Stimulated activated naive B cell treated with anti-CD40 and anti-IgM and Interleukin-4, amounts not matched to agents 10 μg/mL and 1 μg/mL and 100 μg/mL, for 72 hours (primary cell): ENCODE data around the gene RASGEF1C.

Experiments
- ATAC-seq, 2 donors: fragments of 150-1000 bp; cut with Tn5 transposase; replicated peaks; 2 replicates each; pipeline ENCODE4 v1.10.0; 2021; ENCODE audit warnings: moderate library complexity in 1 of 2
- DNase-seq: peaks from one replicate; pipeline ENCODE4 v3.0.0; 2021
- H3K27ac Mint-ChIP-seq: one replicate; pipeline ENCODE4 v1.8.0; 2022; ENCODE audit warnings: mild to moderate bottlenecking, mixed read lengths
- H3K27me3 Mint-ChIP-seq, 2 donors: one replicate each; pipeline ENCODE4 v1.8.0; 2022; ENCODE audit warnings: mixed read lengths in 2 of 2
- H3K36me3 Mint-ChIP-seq, 2 donors: one replicate each; pipeline ENCODE4 v1.8.0; 2022; ENCODE audit warnings: mixed read lengths in 2 of 2, mild to moderate bottlenecking in 1 of 2
- H3K4me1 Mint-ChIP-seq, 2 donors: one replicate each; pipeline ENCODE4 v1.8.0; 2022; ENCODE audit warnings: mixed read lengths in 2 of 2, mild to moderate bottlenecking in 1 of 2
- H3K4me3 Mint-ChIP-seq, 2 donors: one replicate each; pipeline ENCODE4 v1.8.0; 2022; ENCODE audit warnings: mild to moderate bottlenecking in 2 of 2, mixed read lengths in 2 of 2, moderate library complexity in 1 of 2
- H3K9me3 Mint-ChIP-seq, 2 donors: one replicate each; pipeline ENCODE4 v1.8.0; 2022; ENCODE audit warnings: mixed read lengths in 2 of 2, mild to moderate bottlenecking in 1 of 2

RASGEF1C gene

DNA sequence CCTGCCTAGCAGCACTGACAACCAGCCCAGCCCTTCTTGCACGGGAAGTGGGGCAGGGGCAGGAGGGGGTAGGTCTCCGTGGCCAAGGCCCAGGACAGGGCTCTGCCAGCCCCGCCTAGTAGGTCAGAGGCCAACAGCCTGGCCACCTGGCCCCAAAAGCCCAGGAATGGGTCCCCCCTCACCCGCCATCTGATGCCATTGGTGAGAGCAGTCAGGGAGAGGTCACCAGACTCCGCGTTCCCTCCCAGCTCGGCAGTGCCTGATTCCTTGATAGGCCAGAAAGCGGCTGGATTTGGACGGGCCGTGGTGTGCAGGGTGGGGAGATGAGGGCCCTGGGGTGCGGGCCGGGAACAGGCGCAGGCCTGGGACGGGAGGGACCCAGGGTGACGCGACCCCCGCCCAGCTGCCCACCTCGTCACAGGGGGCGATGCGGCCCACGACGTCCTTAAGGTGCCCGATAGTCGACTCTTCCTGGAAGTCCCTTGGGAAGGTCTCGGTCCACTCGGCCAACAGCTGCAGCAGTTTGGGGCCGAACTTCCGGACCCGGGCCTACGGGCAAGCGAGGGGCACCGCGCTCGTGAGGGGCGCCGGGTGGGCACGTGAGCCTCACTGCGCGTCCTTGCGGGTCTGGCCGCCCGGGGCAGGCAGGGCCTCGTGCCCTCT, 72.9 kb downstream of the RASGEF1C start:
- Mint-ChIP-seq H3K27ac (no peak overlapping the region), H3K4me1 (peaks cover 3 to 7% of the 10 kb centered on the region in 2 donors), H3K9me3 (peaks cover 0 to 3% of the 10 kb centered on the region in 2 donors), H3K27me3 (peaks cover 15 to 44% of the 10 kb centered on the region in 2 donors), H3K4me3 (no peak overlapping the region), H3K36me3 (no peaks in the 10 kb centered on the region)
- ATAC-seq (no peak), DNase-seq (no peak)

DNA sequence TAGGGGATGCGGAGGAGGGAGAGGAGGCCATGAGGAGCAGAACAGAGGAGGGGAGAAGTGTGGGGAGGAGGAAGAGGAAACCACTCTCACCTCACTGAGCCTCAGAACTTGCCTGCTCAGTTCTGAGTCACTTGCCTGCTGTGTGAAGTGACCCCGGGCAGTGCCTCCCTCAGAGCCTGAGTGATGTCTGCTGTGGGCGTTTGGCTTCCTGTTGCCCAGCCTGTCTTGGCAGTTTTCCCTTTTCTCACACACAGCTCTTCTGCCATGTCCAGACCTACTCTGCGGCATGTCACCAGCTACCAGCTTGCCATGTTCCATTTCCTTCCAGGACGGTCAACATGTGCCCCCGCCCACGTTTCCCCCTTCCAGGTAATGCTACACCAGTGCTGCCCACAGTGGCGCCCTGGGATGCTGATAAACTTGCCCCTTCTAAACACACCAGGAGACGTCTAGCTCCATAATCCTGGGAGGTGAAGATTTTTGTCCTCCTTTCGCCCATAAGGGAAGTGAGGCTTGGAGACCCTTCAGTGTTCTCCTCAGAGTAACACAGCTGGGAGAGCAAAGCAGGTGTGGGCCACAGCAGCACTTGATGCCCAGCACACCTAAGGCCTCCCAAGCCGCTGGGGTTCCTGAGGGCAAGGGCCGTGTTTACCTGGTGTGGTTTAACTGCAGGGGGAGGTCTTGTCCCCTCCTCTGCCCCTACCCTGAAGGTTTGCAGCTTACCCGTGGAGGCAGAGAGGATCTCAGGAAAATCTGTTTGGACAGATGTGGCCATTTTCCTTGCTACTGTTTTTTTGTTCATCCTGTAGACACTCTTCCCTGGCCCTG, 73.7 kb downstream of the RASGEF1C start:
- Mint-ChIP-seq H3K9me3 (peaks cover 0 to 3% of the 10 kb centered on the region in 2 donors), H3K27ac (no peak overlapping the region), H3K4me3 (no peak overlapping the region), H3K27me3 (peaks cover 15 to 39% of the 10 kb centered on the region in 2 donors), H3K4me1 (peaks cover 3 to 7% of the 10 kb centered on the region in 2 donors), H3K36me3 (no peaks in the 10 kb centered on the region)
- DNase-seq: no peak
- ATAC-seq: peak; percentile 71 to 84

DNA sequence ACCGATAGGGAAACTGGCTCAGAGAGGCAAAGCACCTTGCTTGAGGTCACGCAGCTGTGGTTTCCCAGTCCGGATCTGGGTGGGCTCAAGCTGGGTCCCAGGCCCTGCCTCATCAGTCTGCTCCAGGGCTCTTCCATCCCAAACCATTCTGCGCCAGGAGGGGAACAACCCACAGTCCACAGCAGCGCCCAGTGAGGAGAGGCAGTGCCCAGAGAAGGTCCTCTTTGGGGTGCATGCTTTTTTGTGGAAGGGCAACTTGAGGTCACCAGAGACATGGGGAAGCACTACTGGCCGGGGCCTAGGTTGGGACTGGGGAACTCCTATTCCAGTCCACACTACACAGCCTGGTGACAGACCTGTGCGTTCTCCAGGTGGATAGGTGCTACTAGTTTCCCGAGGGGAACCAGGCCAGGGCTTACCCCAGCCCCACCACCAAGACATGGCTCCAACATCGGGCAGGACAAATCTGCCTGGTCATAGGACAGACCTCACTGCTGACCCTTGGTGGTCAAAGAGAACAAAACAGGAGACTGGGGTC, 75.0 kb downstream of the RASGEF1C start:
- no peak overlapping the region for H3K27ac Mint-ChIP-seq
- H3K9me3 Mint-ChIP-seq: peaks cover 0 to 3% of the 10 kb centered on the region in 2 donors
- peaks cover 10 to 35% of the 10 kb centered on the region in 2 donors for H3K27me3 Mint-ChIP-seq
- no peak for DNase-seq
- no peaks in the 10 kb centered on the region for H3K36me3 Mint-ChIP-seq
- peaks cover 3 to 7% of the 10 kb centered on the region in 2 donors for H3K4me1 Mint-ChIP-seq
- ATAC-seq: no peak
- no peak overlapping the region for H3K4me3 Mint-ChIP-seq

DNA sequence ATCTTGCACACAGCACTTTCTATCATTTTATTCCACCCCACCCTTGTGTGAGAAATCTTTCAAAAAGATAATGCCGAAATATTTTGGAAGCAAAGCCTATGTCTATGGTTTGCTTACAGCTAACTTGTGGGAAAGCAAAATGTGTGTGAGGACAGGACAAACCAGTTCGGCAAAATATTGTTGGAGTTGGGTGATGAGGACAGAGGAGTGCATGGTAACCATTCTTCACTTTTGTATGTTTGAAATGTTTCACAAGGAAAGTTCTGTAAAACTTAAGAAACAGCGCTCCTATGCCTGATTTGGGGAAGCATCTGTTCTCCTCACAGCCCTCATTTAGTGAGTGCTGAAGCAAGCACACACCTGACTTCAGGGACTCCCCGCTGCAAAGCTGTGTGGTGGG, 75.5 kb downstream of the RASGEF1C start:
- Mint-ChIP-seq H3K27me3 (peaks cover 6 to 30% of the 10 kb centered on the region in 2 donors), H3K4me3 (no peak overlapping the region), H3K27ac (no peak overlapping the region), H3K36me3 (no peaks in the 10 kb centered on the region), H3K9me3 (peaks cover 0 to 3% of the 10 kb centered on the region in 2 donors), H3K4me1 (peaks cover 3 to 7% of the 10 kb centered on the region in 2 donors)
- ATAC-seq (no peak), DNase-seq (no peak)

DNA sequence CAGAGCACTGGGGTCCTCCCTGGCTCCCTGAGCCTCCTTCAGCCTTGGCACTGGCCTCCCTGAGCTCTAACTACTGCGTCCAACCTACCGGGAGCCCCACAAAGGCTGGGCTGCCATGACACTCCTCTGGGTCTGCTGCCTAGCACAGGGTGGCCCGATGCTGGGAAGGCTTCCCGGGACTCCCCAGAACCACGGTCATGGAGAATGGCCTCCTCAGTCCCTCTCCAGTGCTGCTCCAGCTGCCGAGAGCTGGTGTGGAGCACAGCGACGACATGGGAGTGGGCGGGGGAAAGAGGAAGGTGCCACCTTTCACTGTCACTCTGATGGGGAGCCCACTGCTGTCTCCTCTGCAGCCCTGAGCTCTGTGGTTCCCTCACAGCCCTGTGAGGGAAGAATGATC, 76.0 kb downstream of the RASGEF1C start:
- DNase-seq: no peak
- Mint-ChIP-seq H3K9me3 (peaks cover 0 to 3% of the 10 kb centered on the region in 2 donors), H3K4me1 (peaks cover 3 to 7% of the 10 kb centered on the region in 2 donors), H3K36me3 (no peaks in the 10 kb centered on the region), H3K27ac (no peak overlapping the region), H3K27me3 (peaks cover 6 to 28% of the 10 kb centered on the region in 2 donors), H3K4me3 (no peak overlapping the region)
- no peak for ATAC-seq

DNA sequence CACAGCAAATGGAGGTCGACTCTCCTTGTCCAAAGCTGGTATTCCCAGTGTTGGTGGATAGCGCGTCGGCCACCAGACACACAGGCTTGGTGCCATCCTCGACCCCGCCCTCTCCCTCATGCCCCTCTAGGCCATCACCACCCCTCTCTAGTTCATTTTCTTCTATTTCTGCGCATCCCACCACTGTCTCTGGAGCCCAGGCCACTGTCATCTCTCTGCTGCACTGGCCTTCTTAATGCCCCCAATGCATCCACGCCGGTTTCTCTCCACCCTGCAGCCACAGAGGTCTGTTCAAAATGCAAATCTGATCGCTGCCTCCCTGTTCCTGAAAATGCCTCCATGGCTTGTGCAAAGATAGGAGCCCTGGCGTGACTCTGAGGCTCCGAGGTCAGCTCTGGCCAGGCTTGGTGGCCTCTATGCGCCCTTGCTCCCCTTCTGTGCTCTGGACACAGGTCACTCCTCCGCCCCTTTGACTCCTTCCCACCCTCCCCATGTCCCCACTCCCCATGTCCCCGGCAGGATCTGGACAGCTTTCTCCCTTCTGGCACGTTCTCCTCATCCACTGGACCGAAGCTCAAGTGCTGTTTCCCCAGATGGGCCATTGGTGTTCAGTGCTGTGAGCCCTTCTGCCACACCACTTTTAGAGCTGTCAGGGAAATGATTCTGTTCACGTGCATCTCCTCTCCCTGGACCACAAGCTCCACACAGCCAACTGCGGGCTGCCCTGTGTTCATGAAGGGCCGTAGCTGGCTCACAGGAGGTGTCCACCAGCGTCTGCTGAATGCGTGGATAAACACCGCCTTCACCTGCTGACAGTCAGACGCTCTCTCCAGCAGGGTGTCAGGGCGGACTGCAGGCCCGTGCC, 77.9 kb downstream of the RASGEF1C start:
- ATAC-seq (no peak), DNase-seq (no peak)
- H3K27ac Mint-ChIP-seq: no peak overlapping the region
- peaks cover 0 to 23% of the 10 kb centered on the region in 2 donors for H3K27me3 Mint-ChIP-seq
- H3K36me3 Mint-ChIP-seq: no peaks in the 10 kb centered on the region
- H3K4me1 Mint-ChIP-seq: peaks cover 3 to 7% of the 10 kb centered on the region in 2 donors
- H3K9me3 Mint-ChIP-seq: no peaks in the 10 kb centered on the region
- H3K4me3 Mint-ChIP-seq: no peak overlapping the region

DNA sequence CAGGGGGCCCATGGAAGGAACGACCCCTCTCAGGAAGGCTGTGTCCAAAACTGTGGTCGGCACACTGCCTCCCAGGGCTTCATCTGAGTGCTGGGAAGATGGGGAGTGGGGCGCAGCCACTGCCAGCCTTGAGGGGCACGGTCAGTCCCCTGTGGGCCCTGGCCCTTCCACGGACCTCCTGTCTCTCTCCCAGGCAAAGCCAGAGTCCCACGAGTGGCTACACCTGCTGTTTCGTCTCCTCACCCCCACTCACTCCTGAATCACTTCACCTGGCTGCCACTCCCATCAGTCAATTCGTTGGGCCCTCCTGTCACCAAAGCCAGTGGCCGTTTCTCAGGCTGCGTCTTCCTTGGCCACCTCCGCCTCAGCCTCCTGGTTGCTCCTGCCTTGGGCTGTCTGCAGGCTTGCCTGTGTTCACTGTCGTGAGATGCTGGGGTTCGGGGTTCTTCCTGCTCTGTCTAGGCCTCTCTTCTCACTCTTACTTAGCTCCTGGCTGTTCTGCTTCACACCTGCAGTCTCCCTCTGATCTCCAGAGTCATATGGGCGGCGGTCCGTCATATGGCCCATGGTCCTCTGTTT, 78.6 kb downstream of the RASGEF1C start:
- no peak for ATAC-seq
- H3K4me1 Mint-ChIP-seq: peaks cover 2 to 5% of the 10 kb centered on the region in 2 donors
- H3K27me3 Mint-ChIP-seq: peaks cover 0 to 17% of the 10 kb centered on the region in 2 donors
- DNase-seq: no peak
- H3K9me3 Mint-ChIP-seq: no peaks in the 10 kb centered on the region
- H3K4me3 Mint-ChIP-seq: no peak overlapping the region
- no peak overlapping the region for H3K27ac Mint-ChIP-seq
- H3K36me3 Mint-ChIP-seq: no peaks in the 10 kb centered on the region

DNA sequence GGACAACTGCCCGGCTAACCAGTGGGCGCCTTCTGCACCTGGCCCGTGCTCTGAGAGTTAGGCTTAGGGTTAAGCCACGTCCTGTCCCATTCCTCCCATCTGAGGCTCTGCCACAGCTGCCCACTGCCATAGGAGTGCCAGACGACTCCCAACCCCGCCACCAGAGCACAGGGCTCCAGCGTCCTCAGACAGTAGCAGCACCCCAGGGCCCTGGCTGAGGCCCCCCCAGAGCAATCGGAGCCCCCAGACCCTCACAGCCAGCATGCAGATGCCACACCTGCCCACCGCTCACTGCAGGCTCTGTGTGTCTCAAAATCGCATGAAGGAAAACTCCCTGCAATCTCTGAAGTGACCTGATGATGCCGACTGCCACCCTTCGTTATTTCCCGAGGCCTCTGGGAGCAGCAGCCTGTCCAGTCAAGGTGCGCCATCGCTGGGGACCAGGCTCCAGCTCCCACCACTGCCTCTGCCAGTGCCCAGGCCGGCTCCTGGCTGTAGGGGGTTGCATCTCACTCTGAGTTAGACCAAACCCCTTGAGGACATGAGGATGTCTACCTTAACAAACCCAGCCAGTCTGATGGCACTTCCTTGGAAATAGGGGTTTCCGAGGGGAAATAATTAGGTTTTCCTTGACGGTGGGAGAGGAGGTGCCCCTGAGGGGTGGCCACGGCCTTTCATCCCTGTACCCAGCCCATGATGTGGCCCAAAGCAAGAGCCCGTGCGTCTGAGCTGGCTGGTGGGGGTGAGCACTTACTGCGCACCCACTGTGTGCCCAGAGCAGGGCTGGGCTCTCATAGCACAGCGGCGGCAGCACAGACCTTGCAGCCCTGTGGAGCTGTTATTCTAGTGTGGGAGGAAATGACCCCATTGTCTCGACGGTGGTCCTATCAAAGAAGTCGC, 79.5 kb downstream of the RASGEF1C start:
- no peak overlapping the region for H3K27ac Mint-ChIP-seq
- peaks cover 0 to 8% of the 10 kb centered on the region in 2 donors for H3K27me3 Mint-ChIP-seq
- no peaks in the 10 kb centered on the region for H3K9me3 Mint-ChIP-seq
- DNase-seq: no peak
- no peak overlapping the region for H3K4me3 Mint-ChIP-seq
- ATAC-seq: no peak
- no peaks in the 10 kb centered on the region for H3K4me1 Mint-ChIP-seq
- no peaks in the 10 kb centered on the region for H3K36me3 Mint-ChIP-seq

DNA sequence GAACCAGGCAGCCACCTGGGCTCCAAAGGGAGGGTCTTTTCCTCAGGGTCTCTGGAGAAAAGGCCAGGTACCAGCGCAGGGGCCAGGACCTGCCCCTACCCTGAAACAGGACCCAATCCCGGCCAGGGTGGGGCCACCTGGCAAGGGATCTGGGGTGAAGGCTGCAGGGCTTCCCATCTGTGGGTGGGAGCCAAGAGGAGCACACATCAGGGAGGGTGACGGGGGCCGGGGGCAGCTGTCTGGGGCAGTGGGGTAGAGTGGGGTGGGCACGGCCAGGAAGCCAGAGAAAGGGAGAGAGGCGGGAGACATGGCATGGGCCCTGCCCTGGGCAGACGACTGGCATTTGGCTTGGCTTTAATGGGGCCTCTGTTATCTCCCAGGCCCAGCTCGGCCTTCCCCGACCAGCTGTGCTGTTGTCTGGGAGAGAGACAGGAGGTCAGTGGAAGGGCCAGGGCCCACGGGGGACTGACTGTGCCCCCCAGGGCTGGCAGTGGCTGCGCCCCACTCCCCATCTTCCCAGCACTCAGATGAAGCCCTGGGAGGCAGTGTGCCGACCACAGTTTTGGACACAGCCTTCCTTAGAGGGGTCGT, 80.2 kb downstream of the RASGEF1C start:
- H3K9me3 Mint-ChIP-seq: no peaks in the 10 kb centered on the region
- H3K4me3 Mint-ChIP-seq: no peak overlapping the region
- no peaks in the 10 kb centered on the region for H3K36me3 Mint-ChIP-seq
- peaks cover 0 to 8% of the 10 kb centered on the region in 2 donors for H3K27me3 Mint-ChIP-seq
- H3K4me1 Mint-ChIP-seq: no peaks in the 10 kb centered on the region
- ATAC-seq (no peak), DNase-seq (no peak)
- H3K27ac Mint-ChIP-seq: no peak overlapping the region

DNA sequence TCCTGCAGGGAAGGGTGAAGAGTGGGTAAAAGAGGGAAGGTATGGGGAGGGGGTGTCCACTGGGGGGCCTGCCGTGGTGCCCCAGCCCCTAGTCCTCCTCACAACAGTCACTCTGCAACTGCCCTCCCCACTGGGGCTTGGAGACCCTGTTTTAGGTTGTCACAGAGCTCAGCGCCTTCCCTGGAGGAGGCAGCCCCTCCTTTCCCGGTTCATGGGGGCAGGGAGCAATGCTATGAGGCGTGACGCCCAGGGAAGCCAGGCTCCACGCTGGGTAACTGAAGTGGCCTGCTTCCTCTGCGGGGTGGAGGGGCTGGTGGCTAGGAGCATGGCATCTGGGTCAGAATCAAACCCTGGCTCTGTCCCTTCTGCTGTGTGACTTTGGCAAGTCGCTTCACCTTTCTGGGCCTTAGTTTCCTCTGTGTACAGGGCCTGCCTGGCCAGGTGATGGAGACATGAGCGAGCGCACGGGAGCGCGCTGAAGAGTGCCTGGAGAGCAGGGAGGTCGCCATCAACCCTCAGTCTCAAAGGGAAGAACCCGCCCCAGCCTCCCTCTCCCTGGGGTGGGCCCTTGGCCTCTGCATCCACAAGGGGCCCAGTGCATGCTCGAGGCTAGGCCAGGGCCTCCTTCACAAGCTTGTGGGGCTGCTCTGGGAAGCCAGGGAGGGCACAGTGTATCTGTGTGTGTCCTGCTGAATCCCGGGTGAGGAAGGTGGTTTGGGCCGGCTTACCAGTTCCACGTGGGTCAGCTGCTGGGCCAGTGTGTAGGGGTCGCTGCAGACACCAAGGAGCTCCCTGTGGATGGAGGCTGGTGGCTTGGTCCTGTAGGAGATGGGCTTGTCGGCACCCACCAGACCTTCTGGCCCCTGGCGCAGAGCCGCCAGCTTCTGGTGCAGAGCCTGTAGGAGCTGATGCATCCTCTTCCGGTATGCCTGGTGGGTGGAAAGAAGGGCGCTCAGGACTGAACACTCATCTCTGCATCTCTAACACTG, 81.0 kb downstream of the RASGEF1C start:
- DNase-seq: no peak
- no peaks in the 10 kb centered on the region for H3K9me3 Mint-ChIP-seq
- no peaks in the 10 kb centered on the region for H3K4me1 Mint-ChIP-seq
- no peak overlapping the region for H3K4me3 Mint-ChIP-seq
- H3K36me3 Mint-ChIP-seq: no peaks in the 10 kb centered on the region
- H3K27ac Mint-ChIP-seq: no peak overlapping the region
- peaks cover 0 to 10% of the 10 kb centered on the region in 2 donors for H3K27me3 Mint-ChIP-seq
- no peak for ATAC-seq

DNA sequence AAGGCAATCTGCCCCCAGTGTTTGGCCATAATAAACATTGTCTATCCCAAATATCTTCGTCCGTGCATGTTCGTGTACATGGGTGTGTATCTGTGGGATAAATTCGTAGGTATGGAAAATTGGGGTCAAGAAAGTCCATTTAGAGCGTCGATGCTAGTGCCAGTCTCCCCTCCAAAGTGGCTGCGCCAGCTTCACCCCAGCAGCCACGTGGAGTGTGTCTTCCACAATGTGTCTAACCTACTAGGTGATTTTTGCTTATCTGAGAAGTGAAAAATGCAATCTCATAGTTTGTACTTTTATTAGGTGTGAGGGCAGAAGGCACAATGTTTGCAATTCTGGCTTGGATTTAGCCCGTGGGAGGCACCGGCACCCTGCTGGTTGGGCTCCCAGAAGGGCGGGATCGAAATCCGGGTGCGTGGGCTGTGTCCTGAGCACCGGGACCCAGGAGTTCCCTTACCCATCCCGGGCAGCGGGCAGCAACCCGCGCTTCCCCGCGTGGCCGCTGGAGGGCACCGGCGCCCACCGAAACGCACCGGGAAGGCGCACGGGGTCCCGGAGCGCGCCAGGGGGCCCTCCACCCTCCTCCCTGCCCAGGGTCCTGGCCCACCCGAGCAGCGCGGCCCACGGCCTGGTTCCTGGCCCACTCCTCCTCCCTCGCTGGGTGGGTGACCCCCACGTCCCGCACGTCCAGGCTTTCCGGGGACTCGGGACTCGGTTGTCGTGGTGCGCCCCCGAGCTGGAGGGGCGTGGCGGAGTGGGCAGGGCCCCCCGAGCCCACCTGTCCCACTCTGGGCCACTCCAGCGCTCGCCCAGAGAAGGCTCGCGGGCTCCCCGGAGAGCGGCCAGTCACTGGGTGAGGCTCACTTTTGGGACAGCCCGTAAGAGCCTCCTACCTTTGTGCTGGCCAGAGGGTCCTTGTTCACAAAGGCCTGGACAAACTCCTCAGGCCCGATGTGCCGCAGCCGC, 82.0 kb downstream of the RASGEF1C start:
- no peaks in the 10 kb centered on the region for H3K9me3 Mint-ChIP-seq
- DNase-seq (peak; percentile 20), ATAC-seq (peak; percentile 55 to 63)
- no peak overlapping the region for H3K4me3 Mint-ChIP-seq
- no peaks in the 10 kb centered on the region for H3K4me1 Mint-ChIP-seq
- peaks cover 0 to 12% of the 10 kb centered on the region in 2 donors for H3K27me3 Mint-ChIP-seq
- H3K27ac Mint-ChIP-seq: no peak overlapping the region
- no peaks in the 10 kb centered on the region for H3K36me3 Mint-ChIP-seq
